Epithelial cell of proximal tubule (primary cell): ENCODE results near the gene MAP2K4. TPM values are rescaled to one million over a fixed set of nuclear protein-coding genes. Genes with fewer than 3 reads are reported as not detected.

Source experiments
- DNase-seq: peaks from one replicate; pipeline ENCODE4 v3.0.0-alpha.2; 2011; ENCODE audit warnings: low read depth
- H3K4me3 ChIP-seq: 2 replicates; pipeline ENCODE4 v1.5.1; 2011; ENCODE audit warnings: low read depth, mild to moderate bottlenecking, low read length
- total RNA-seq: library from RNA; depleted of rRNA; stranded (reverse); fragments of >200 nt; gene quantifications from 2 replicates; pipeline ENCODE4 v1.2.3, GENCODE V29; 2015
- TF ChIP-seq, protein P1 (sequence below): conservative IDR thresholded peaks from 2 replicates; pipeline ENCODE4 v1.5.1; 2012; ENCODE audit warnings: low read depth, mild to moderate bottlenecking, low read length

The MAP2K4 gene
- total RNA-seq, 1 donor from 2014 or later: 23.0 TPM

DNA sequence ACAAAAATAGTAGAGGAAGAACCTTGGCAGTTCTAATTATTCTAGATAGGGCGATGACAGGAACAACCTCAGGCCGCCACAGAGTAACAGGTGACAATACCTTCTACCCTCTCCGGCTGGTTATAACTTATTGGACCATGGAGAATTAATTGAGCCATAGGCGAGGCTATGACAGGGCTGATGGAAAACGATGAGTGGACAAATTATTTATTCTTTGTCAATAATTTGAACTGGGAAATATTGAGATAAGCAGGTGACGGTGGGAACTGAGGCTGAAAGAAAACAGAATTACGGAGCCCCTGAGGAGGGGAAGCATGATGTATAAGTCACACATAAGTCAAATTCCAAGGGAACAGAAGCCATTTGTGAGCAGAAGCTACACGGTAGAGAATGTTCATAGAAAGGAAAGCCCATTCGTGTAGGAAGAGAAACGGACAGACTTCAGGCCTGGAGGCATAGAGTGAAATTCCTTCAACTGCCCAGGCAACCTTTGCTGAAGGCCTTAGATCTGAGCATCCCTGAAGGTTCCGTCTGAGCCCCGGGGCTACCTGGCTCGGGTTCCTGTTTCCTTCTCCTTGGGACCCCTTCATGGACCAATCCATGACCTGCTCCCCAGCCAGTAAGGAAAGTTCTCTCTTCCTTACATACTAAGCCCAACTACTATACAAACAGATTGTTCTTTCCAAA, 158.1 kb downstream of the MAP2K4 start:
- DNase-seq: no peak
- H3K4me3 ChIP-seq: no peak overlapping the region
- TF ChIP-seq, protein P1, sequence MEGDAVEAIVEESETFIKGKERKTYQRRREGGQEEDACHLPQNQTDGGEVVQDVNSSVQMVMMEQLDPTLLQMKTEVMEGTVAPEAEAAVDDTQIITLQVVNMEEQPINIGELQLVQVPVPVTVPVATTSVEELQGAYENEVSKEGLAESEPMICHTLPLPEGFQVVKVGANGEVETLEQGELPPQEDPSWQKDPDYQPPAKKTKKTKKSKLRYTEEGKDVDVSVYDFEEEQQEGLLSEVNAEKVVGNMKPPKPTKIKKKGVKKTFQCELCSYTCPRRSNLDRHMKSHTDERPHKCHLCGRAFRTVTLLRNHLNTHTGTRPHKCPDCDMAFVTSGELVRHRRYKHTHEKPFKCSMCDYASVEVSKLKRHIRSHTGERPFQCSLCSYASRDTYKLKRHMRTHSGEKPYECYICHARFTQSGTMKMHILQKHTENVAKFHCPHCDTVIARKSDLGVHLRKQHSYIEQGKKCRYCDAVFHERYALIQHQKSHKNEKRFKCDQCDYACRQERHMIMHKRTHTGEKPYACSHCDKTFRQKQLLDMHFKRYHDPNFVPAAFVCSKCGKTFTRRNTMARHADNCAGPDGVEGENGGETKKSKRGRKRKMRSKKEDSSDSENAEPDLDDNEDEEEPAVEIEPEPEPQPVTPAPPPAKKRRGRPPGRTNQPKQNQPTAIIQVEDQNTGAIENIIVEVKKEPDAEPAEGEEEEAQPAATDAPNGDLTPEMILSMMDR: no peak

DNA sequence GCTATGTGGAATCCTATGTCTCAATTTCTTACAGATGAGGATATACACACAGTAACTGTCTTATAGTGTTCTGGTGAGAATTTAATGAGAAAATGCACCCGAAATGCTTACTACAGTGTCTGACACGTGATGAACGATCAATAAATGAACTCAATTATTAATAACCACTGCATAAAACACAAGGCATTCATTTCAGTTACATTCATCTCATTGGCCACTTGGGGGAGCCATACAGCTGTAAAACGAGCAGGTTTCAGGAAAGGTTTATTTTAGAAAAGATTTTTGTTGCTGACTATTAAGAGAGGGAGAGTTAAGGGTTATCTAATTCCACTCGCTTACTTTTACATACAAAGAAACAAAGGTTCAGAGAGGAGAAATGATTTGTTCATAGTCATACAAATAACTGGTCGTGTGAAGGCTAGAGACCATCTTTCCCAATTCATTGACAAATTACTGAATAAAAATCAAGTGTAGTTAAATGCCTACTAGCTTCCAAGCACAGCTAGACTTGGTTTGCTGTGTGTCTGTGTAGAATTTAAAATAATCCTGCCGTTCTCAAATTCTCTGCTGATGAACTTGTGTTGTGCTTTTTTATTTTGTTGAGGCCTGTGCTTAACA, 160.1 kb downstream of the MAP2K4 start:
- DNase-seq: no peak
- TF ChIP-seq, protein P1: peak; percentile 81
- no peak overlapping the region for H3K4me3 ChIP-seq

DNA sequence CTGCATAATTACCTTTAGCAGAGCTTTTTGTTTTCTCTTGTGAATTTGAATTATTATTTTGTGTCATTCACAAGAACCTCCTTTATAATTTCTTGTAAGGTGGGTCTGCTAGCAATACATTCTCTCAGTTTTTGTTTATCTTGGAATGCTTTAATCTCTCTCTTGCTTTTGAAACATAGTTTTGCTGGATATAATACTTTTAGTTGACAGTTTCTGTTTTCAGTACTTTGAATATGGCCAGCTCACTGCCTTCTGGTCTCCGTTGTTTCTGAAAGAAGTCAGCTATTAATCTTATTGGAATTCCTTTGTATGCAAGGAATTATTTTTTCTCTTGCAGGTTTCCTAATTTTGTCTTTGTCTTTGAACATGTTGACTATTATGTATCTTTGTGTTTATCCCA, 167.0 kb downstream of the MAP2K4 start:
- H3K4me3 ChIP-seq: no peak overlapping the region
- TF ChIP-seq, protein P1: no peak
- DNase-seq: no peak

DNA sequence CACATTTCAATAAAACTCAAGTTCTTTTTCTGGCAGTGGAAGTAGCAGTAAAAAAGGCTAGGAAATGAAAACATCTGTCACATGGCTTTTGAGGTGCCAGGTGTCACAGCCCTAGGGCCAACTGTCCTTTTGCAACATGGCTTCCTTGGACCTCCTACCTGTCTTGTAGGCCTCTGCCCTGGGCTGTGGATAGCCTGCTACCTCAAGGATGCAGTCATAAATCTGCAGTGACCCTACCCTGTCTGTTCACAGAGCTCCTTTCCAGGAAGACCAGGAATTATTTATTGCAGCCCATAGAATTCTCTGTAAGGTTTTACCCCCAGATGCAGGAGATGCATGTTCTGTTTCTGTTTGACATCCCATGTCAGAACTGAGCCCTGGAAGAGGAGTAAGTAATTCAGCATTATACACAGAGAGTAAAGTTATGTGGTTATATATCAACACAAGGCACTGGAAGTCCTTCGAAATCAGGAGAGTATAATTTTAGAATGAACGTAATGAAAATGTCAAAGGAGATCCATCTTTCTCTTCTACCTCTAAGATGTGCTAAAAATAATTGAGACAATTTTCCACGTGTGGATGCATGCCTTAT, 172.6 kb downstream of the MAP2K4 start:
- TF ChIP-seq, protein P1: no peak
- H3K4me3 ChIP-seq: no peak overlapping the region

More for the DNA sequence above, 172.6 kb downstream of the MAP2K4 start:
- no peak for DNase-seq

Other genes with a start within 250 kb of the MAP2K4 start
- gene ZNF18, start 23.4 kb upstream of the MAP2K4 start, total RNA-seq: 4.0 and 4.3 TPM in 2 replicates